ENCODE data around the gene OCRL. TPM values are rescaled to one million over a fixed set of nuclear protein-coding genes. Genes with fewer than 3 reads are reported as not detected.

Gene OCRL
- total and polyA plus RNA-seq, 2 donors (not counting 1 experiment from before 2014, with no cell fraction given), result 4.6 to 10.6 TPM

GRCh38 chrX:129606918-129607317 is 66.9 kb downstream of the OCRL start:
- ChIA-PET POLR2A (no interaction called here), CTCF (interaction anchor here (0.9 to 4.2 kb wide), 4 partner anchors 119 to 454 kb away, joined by 3 to 22 read pairs (median 6); no protein-coding TSS in a partner anchor)
- Histone ChIP-seq H3K4me3 (ENCODE audit: control extremely low read depth in 1 of 5, extremely low read depth in 1 of 5, insufficient read depth in 1 of 5, low read depth in 2 of 5, low read length in 4 of 5) (no peak overlapping the region), H3K79me2 (ENCODE audit: control insufficient read depth, insufficient read depth, low read length) (no peaks in the 10 kb centered on the region), H3K9me3 (ENCODE audit: control extremely low read depth in 1 of 3, control insufficient read depth in 2 of 3, insufficient read depth in 1 of 3, low read length in 2 of 3) (no peaks in the 10 kb centered on the region), H3K4me2 (replicated peaks; ENCODE audit: low read depth, low read length, poor library complexity, severe bottlenecking) (peak overlapping the region; percentile 29), H3K27me3 (replicated peaks in 1 of 4; ENCODE audit: control extremely low read depth in 1 of 4, control insufficient read depth in 3 of 4, insufficient read depth in 4 of 4, low read length in 3 of 4) (no peaks in the 10 kb centered on the region), H3K4me1 (ENCODE audit: control insufficient read depth in 2 of 2, insufficient read depth in 2 of 2, low read length in 2 of 2) (peaks cover 12 to 15% of the 10 kb centered on the region in 2 donors), H2AFZ (ENCODE audit: insufficient read depth, low read depth, low read length, poor library complexity, severe bottlenecking) (no peak overlapping the region), H3K9ac (ENCODE audit: low read length) (no peak overlapping the region), H3K27ac (ENCODE audit: low read length in 2 of 2) (no peak overlapping the region), H4K20me1 (ENCODE audit: control insufficient read depth, insufficient read depth, low read length, poor library complexity, severe bottlenecking) (no peaks in the 10 kb centered on the region), H3K36me3 (replicated peaks in 1 of 2; ENCODE audit: control extremely low read depth in 1 of 2, control insufficient read depth in 1 of 2, extremely low read depth in 1 of 2, insufficient read depth in 2 of 2, low read length in 1 of 2) (no peaks in the 10 kb centered on the region)
- TF ChIP-seq CTCF (IDR thresholded peaks at IDR 0.05), result peak; percentile 72
- no peak for TF ChIP-seq EZH2 (IDR thresholded peaks at IDR 0.05; ENCODE audit: borderline replicate concordance, insufficient read depth, low read depth, low read length, poor library complexity, severe bottlenecking)
- no peak overlapping the region for H3K27ac Mint-ChIP-seq
- H3K4me3 Mint-ChIP-seq, result no peak overlapping the region
- DNase-seq (peak; percentile 68), ATAC-seq (ENCODE audit: low read depth) (peak; percentile 63)
- no peaks in the 10 kb centered on the region for H3K9me3 Mint-ChIP-seq (ENCODE audit: insufficient read depth)
- no peaks in the 10 kb centered on the region for H3K27me3 Mint-ChIP-seq
- intact Hi-C loops (cut with micrococcal nuclease), result loop anchor here (1.0 to 5.0 kb wide), 4 partner anchors 300 to 585 kb away; partner anchors contain the start of gene UTP14A
- WGBS (ENCODE audit: insufficient coverage), result no CpG with 5 or more reads among the region's 5 CpGs
- peaks cover 17% of the 10 kb centered on the region for H3K4me1 Mint-ChIP-seq

- Histone ChIP-seq H3K4me2 (replicated peaks; ENCODE audit: low read depth, low read length, poor library complexity, severe bottlenecking) (no peak overlapping the region), H3K4me1 (ENCODE audit: control insufficient read depth in 2 of 2, insufficient read depth in 2 of 2, low read length in 2 of 2) (peaks cover 12 to 15% of the 10 kb centered on the region in 2 donors), H3K27ac (ENCODE audit: low read length in 2 of 2) (no peak overlapping the region), H3K27me3 (replicated peaks in 1 of 4; ENCODE audit: control extremely low read depth in 1 of 4, control insufficient read depth in 3 of 4, insufficient read depth in 4 of 4, low read length in 3 of 4) (no peaks in the 10 kb centered on the region), H2AFZ (ENCODE audit: insufficient read depth, low read depth, low read length, poor library complexity, severe bottlenecking) (no peak overlapping the region), H3K36me3 (replicated peaks in 1 of 2; ENCODE audit: control extremely low read depth in 1 of 2, control insufficient read depth in 1 of 2, extremely low read depth in 1 of 2, insufficient read depth in 2 of 2, low read length in 1 of 2) (no peaks in the 10 kb centered on the region), H3K9ac (ENCODE audit: low read length) (no peak overlapping the region), H3K9me3 (ENCODE audit: control extremely low read depth in 1 of 3, control insufficient read depth in 2 of 3, insufficient read depth in 1 of 3, low read length in 2 of 3) (no peaks in the 10 kb centered on the region), H3K4me3 (ENCODE audit: control extremely low read depth in 1 of 5, extremely low read depth in 1 of 5, insufficient read depth in 1 of 5, low read depth in 2 of 5, low read length in 4 of 5) (no peak overlapping the region), H4K20me1 (ENCODE audit: control insufficient read depth, insufficient read depth, low read length, poor library complexity, severe bottlenecking) (no peaks in the 10 kb centered on the region), H3K79me2 (ENCODE audit: control insufficient read depth, insufficient read depth, low read length) (no peaks in the 10 kb centered on the region)
- TF ChIP-seq EZH2 (IDR thresholded peaks at IDR 0.05; ENCODE audit: borderline replicate concordance, insufficient read depth, low read depth, low read length, poor library complexity, severe bottlenecking) (no peak), CTCF (IDR thresholded peaks at IDR 0.05) (no peak)
- CTCF ChIA-PET, result interaction anchor here (1.0 to 1.9 kb wide), 3 partner anchors 27 to 452 kb away, joined by 3 to 10 read pairs (median 6); no protein-coding TSS in a partner anchor
- ATAC-seq (ENCODE audit: low read depth) (no peak), DNase-seq (no peak)
- Mint-ChIP-seq H3K9me3 (ENCODE audit: insufficient read depth) (no peaks in the 10 kb centered on the region), H3K4me1 (peaks cover 17% of the 10 kb centered on the region), H3K27me3 (no peaks in the 10 kb centered on the region), H3K27ac (no peak overlapping the region), H3K4me3 (no peak overlapping the region)
- WGBS (ENCODE audit: insufficient coverage), result 86% methylated on average over 3 of the region's 3 CpGs
- POLR2A ChIA-PET, result no interaction called here
- intact Hi-C loops (cut with micrococcal nuclease), result loop anchor here (5.0 kb wide), 2 partner anchors 299 to 584 kb away; partner anchors contain the start of gene UTP14A
Measured at GRCh38 chrX:129608496-129608895, 68.4 kb downstream of the OCRL start.
